ENCODE data around the gene NUP58. TPM values are rescaled to one million over a fixed set of nuclear protein-coding genes. Genes with fewer than 3 reads are reported as not detected.
"Not testable (repeated sequence)": the region's sequence is repeated elsewhere in the genome, so short reads cannot be mapped to it uniquely, and the experiment has no call there.

NUP58 gene
- total RNA-seq, 8 experiments from 2014 or later = 41.6 to 89.5 (median 65.6) TPM

DNA sequence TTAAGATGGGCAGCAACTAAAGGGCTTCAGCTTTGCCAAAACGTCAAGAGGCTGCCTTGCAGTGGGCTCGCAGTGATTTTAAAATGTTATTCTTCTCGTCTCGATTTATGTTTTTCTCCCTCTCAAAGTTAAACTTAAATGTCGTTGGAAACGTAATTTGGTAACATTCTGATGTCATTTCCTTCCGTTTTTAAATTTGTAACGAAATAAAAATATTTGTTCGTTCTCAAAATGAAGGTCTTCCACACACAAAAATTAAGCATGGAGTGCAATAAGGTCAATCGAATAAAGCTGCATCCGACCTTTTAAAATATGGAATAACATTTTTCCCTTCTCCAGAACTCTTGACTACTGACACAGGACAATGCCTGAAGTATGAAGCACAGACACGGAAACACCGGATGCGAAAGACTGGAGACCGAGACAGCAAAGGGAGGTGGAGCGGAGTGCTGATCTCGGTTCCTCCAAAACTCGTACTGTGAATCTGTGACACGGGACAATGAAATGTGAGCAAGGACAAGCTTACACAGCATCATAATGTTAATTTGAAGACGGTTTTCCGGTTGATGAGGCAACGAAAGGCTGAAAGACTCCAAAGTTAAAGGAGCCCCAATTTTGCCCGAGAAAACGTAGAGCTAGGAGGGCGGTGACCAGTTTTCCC is 15.0 kb upstream of the NUP58 start:
- WGBS, 10 experiments = 3 to 23% (median 5%) methylated on average over 11 to 21 of the region's 25 CpGs
- Histone ChIP-seq H3K4me1 (replicated peaks in 1 of 2) (peaks cover 4 to 12% of the 10 kb centered on the region in 2 donors), H3K27ac (peak overlapping the region; percentile 77 to 84), H3K4me3 (peak overlapping the region; percentile 64 to 90 (median 78))
- in situ Hi-C loops (cut with MboI; ENCODE audit: low pct_unique_long_range_greater_than_20kb in 2 of 9, low sequenced_read_pairs in 9 of 9, unreplicated experiment in 9 of 9) = no loop called here
- ATAC-seq (replicated peaks in 6 of 8) = peak in 4 of 8 experiments; percentile 2 to 44 (median 26)

DNA sequence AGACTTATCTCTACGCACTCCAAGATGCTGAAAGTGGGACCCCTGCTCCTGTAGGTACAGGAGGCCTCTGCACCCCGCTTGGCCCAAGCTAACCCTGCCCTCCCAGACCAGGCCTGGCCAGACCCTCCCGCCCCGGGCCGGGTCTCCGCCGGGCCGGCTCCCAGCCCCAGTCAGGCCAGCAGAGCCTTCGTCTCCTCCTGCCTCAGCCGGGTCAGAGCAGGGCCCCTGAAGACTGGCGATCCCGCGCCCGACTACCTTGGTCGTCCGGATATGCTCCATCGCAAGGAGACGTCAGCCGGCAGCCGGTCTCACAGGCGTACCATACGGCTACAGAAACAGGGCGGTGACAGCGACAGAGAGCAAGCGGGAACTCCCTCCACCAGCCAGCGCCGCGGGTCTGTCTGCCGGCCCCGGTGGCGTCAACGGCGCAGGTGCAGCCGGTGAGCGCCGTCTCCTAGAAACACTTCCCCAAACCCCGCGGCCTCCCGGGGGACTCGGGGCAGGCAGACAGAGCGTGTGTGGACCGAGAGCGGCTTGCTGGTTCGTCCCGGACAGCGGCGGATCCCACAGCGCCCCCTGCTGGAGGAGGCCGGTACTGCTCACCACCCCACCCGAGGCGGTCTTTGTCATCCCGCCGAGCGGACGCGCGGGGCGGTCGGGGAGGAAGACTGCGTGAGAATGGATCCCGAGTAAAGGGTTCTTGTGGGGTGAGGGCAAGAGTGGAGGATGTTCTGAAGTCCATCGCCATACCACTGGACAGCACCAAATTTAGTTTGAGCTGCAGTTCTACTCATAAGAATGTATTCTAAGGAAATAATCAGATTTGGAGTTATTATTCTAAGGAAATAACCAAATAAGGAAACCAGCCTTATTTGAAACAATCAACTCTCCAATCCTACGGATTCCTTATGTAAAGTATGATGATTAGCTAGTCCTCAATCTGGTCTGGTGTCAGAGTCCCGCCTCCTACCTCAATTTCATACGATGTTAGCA is 14.2 kb upstream of the NUP58 start, which contains the start of gene MTMR6:
Gene MTMR6 (minus strand): TSS at position 520 of the 993 bp plus-strand sequence. CDS start 241 bp downstream, at position 279.
- peak within 1 kb of the TSS; percentile 77 to 84 for H3K27ac ChIP-seq
- H3K4me1 ChIP-seq (replicated peaks in 1 of 2) = peaks cover 4 to 17% of the 10 kb centered on the region in 2 donors
- 0 to 70% (median 11%) methylated on average over 1 to 24 of the region's 65 CpGs; no CpG with 5 or more reads in 1 of the 10 experiments for WGBS, 10 experiments
- peak within 1 kb of the TSS; percentile 64 to 90 (median 78) for H3K4me3 ChIP-seq
- peak; percentile 86 to 97 (median 96) for ATAC-seq (replicated peaks in 6 of 8)
- in situ Hi-C loops (cut with MboI; ENCODE audit: low pct_unique_long_range_greater_than_20kb in 2 of 9, low sequenced_read_pairs in 9 of 9, unreplicated experiment in 9 of 9) = no loop called here

DNA sequence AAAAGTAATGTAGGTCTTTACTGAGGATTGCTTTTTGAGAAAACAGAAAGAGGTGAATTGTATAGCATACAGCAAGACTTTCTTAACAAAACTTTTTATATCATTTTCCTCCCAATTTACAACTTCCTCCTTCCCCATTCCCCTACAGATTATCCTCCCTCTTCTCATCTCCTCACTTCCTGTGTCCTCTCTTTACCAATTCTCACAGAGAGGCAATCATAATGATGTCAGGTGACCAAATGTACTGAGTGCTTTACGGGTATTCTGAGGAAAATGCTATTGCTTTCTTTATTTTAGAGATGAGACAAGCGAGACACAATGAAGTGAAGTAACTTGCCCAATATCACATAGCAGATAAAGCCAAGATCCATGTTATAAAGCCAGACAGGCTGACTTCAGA is 12.5 kb upstream of the NUP58 start:
- in situ Hi-C loops (cut with MboI; ENCODE audit: low pct_unique_long_range_greater_than_20kb in 2 of 9, low sequenced_read_pairs in 9 of 9, unreplicated experiment in 9 of 9) = no loop called here
- peaks cover 4 to 22% of the 10 kb centered on the region in 2 donors for H3K4me1 ChIP-seq (replicated peaks in 1 of 2)
- no peak for ATAC-seq (replicated peaks in 6 of 8)
- H3K27ac ChIP-seq = no peak overlapping the region
- 33 to 100% (median 74%) methylated on average over 1 to 2 of the region's 2 CpGs; no CpG with 5 or more reads in 3 of the 10 experiments for WGBS, 10 experiments
- no peak overlapping the region for H3K4me3 ChIP-seq

DNA sequence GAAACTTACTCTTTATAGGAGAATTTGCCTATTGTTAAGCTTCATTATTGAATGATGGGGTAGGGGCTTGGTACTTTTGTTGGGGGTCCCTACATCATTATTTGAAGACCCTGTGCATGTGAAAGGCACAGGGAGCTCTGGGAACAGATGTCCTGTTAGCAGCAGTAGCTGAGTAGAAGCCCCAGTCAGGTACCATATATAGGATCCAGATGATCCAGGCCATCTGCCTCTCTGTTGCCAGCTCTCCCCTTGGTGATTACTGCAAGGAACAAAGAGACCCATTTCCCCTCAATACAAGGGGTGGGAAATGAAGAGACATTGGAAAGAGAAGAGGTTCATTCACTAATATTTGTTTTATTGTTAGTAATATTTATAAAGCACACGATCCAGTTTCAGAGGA is 9.7 kb upstream of the NUP58 start:
- no peak overlapping the region for H3K27ac ChIP-seq
- WGBS, 10 experiments = 50 to 100% (median 86%) methylated on average over 1 of the region's 1 CpG; no CpG with 5 or more reads in 3 of the 10 experiments
- H3K4me1 ChIP-seq (replicated peaks in 1 of 2) = peaks cover 0 to 15% of the 10 kb centered on the region in 2 donors

DNA sequence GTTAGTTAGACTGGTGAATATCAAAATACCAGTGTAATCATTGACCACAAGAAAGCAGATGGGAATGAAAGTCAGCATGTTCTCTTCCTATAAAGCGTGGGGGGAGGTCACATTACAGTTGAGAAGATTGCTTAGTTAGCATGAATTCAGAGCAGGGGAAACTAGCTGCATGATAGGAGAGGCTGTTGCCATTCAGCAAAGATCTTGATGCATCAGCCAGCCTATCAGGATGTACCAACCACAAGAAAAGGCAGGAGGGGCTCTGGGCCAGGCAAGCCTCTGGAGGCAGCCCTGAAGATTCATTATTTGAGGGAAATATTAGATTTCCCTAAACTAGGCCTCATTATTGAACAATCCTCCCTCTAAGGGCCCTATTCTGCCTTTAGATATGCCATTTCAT is 9.1 kb upstream of the NUP58 start:
- H3K4me3 ChIP-seq = no peak overlapping the region
- ATAC-seq (replicated peaks in 6 of 8) = peak in 7 of 8 experiments; percentile 37 to 92 (median 84)
- in situ Hi-C loops (cut with MboI; ENCODE audit: low pct_unique_long_range_greater_than_20kb in 2 of 9, low sequenced_read_pairs in 9 of 9, unreplicated experiment in 9 of 9) = no loop called here
- peaks cover 0 to 15% of the 10 kb centered on the region in 2 donors for H3K4me1 ChIP-seq (replicated peaks in 1 of 2)
- 0 to 29% (median 17%) methylated on average over 1 of the region's 1 CpG; no CpG with 5 or more reads in 5 of the 10 experiments for WGBS, 10 experiments
- H3K27ac ChIP-seq = peak overlapping the region in 1 of 2 donors; percentile 45

More for the DNA sequence above, 9.7 kb upstream of the NUP58 start:
- ATAC-seq (replicated peaks in 6 of 8) = no peak
- H3K4me3 ChIP-seq = no peak overlapping the region
- in situ Hi-C loops (cut with MboI; ENCODE audit: low pct_unique_long_range_greater_than_20kb in 2 of 9, low sequenced_read_pairs in 9 of 9, unreplicated experiment in 9 of 9) = no loop called here

DNA sequence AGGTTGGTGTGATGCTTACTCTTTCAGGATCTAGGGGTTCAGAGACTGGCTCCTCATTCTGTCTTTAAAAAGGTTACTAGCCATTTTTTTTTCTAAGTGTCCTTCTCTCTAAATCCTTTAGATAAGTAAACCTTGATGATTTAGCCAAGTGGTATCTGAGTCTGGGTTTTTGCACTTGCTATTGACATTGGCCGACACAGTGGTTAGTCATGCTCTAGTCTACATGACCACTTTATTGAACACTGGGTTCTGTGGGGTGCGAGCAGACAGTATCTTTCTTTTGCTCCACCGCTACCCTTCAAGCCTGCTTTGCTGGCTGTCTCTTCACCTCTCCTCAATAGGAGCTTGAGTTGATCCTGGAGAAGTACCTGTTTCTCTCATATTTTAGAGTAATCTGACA is 6.2 kb upstream of the NUP58 start:
- H3K4me3 ChIP-seq = no peak overlapping the region
- WGBS, 10 experiments = 14 to 100% (median 75%) methylated on average over 1 to 3 of the region's 3 CpGs; no CpG with 5 or more reads in 3 of the 10 experiments
- H3K4me1 ChIP-seq (replicated peaks in 1 of 2) = peaks cover 0 to 11% of the 10 kb centered on the region in 2 donors
- H3K27ac ChIP-seq = no peak overlapping the region
- in situ Hi-C loops (cut with MboI; ENCODE audit: low pct_unique_long_range_greater_than_20kb in 2 of 9, low sequenced_read_pairs in 9 of 9, unreplicated experiment in 9 of 9) = no loop called here
- no peak for ATAC-seq (replicated peaks in 6 of 8)

DNA sequence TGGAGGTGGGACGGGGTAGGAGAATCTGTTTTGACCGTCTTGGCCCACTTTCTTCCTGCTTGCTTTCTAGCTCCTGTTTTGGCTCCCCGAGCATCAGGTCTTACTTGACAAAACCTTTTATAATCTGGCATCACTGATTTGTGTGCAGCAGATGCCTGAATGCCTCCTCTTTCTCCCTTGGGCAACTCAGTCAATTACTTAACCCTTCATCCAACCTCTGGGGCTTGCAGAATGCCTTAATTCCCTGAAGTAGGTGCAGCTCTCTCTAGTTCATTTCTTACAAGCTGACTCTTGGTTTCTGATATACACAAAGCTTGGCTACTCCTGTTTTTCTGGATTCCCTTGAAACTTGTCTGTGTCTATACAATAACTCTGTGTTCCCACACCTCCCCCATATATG is 5.7 kb upstream of the NUP58 start:
- in situ Hi-C loops (cut with MboI; ENCODE audit: low pct_unique_long_range_greater_than_20kb in 2 of 9, low sequenced_read_pairs in 9 of 9, unreplicated experiment in 9 of 9) = no loop called here
- no peak for ATAC-seq (replicated peaks in 6 of 8)
- Histone ChIP-seq H3K4me1 (replicated peaks in 1 of 2) (peaks cover 1 to 11% of the 10 kb centered on the region in 2 donors), H3K27ac (no peak overlapping the region), H3K4me3 (no peak overlapping the region)
- WGBS, 10 experiments = 0 to 74% (median 45%) methylated on average over 1 to 3 of the region's 3 CpGs; no CpG with 5 or more reads in 2 of the 10 experiments

DNA sequence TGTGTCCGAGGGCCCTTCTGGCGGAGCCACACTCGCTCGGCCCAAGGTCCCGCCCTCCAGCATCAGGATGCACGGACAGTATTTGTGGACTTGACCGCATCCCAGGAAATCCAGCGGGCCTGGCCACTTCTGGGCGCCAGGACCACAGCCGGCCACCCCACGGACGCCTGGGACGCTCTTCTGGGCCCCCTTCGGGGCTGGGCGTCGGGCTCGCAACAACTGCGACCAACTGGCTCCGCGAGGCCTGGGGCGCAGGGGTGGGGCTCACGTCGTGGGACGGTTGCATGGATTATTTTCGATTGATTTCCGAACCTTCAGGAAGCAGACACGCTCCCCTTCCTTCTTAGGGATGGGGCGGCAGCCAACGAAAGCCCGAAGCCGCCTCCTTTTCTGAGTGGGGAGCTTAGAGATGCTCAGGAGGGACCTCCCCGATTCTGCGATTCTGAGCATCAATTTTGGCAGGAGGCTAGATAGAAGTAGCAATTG is 521 bp upstream of the NUP58 start:
- ATAC-seq (replicated peaks in 6 of 8) = peak; percentile 15 to 36 (median 22)
- 25 to 93% (median 67%) methylated on average over 1 to 30 of the region's 33 CpGs; no CpG with 5 or more reads in 3 of the 10 experiments for WGBS, 10 experiments

DNA sequence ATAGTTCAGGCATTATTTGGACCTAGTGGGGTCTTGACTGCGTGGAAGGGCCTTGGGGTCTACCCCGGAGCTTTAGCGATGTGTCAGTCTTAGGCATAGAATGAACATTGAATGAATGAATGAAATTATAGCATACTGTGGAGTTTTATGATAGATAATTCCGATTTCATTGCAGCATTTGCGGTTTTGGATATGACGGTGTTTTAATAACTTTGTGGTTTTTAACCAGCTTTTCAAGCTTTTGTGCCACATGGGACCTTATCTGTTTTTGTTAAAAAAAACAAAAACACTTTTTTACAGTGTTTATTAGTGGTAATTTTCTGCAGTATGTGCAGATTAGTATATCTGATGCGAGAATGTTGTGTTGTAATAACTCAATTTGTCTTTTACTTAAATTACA is 696 bp downstream of the NUP58 start:
- Histone ChIP-seq H3K4me3 (peak overlapping the region; percentile 57 to 92 (median 78)), H3K4me1 (replicated peaks in 1 of 2) (peaks cover 9 to 13% of the 10 kb centered on the region in 2 donors), H3K27ac (peak overlapping the region; percentile 70 to 87)
- ATAC-seq (replicated peaks in 6 of 8) = no peak
- in situ Hi-C loops (cut with MboI; ENCODE audit: low pct_unique_long_range_greater_than_20kb in 2 of 9, low sequenced_read_pairs in 9 of 9, unreplicated experiment in 9 of 9) = no loop called here
- 0 to 10% (median 0%) methylated on average over 1 to 7 of the region's 7 CpGs for WGBS, 10 experiments

More for the DNA sequence above, 521 bp upstream of the NUP58 start:
- Histone ChIP-seq H3K4me1 (replicated peaks in 1 of 2) (peaks cover 9 to 13% of the 10 kb centered on the region in 2 donors), H3K27ac (peak overlapping the region; percentile 70 to 87), H3K4me3 (peak overlapping the region; percentile 57 to 92 (median 78))
- in situ Hi-C loops (cut with MboI; ENCODE audit: low pct_unique_long_range_greater_than_20kb in 2 of 9, low sequenced_read_pairs in 9 of 9, unreplicated experiment in 9 of 9) = no loop called here

DNA sequence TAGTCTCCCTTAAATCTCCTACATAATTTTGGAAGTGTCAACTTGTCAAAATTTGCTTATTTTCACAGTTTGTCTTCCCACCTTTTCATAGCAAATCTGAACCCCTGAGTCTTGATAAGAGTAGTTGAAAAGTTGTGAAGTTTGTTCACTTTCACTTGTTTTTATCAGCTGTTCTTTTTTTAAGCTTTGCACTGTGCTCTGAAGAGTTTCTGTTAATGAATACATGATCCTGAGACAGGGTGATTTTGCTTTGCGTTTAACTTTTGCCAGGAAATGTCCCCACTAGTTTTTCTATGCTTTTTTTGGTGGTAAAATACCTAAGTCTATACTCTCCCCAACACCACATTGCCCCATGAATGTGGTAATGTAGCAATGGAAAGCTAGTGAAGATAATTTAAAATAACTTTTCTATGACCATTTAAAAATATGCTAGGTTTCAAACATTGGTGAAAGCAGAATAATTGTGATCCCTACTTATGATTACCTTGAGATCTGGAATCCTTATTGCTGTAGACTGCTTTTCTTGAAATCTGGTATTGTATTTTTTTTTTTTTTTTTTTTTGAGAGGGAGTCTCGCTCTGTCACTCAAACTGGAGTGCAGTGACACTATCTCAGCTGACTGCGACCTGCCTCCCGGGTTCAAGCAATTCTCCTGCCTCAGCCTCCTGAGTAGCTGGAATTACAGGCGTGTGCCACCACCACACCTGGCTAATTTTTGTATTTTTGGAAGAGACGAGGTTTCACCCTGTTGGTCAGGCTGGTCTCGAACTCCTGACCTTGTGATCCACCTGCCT is 5.4 kb downstream of the NUP58 start:
- no peak overlapping the region for H3K27ac ChIP-seq
- no peak for ATAC-seq (replicated peaks in 6 of 8)

DNA sequence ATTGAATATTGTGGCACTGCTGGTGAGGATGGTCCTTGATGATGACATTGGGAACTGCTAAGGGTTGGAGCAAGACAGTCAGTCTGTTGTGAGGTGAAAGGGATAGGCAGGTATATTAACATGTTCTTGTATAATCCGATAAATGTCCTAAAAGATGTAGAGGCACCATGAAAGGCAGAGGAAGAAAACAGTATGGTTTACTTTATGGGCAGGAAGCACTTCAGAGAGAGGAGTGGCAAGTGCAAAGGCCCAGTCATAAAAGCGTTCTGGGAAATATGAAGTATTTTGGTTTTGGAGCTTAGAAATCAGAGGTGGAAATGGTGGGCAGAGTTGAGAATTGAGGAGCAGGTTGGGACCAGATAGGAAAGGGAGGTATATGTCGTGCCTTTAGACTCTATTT is 9.5 kb downstream of the NUP58 start:
- ATAC-seq (replicated peaks in 6 of 8) = no peak
- Histone ChIP-seq H3K27ac (no peak overlapping the region), H3K4me3 (no peak overlapping the region), H3K4me1 (replicated peaks in 1 of 2) (no peaks in the 10 kb centered on the region)
- 83 to 100% (median 98%) methylated on average over 1 to 3 of the region's 3 CpGs; no CpG with 5 or more reads in 2 of the 10 experiments for WGBS, 10 experiments
- in situ Hi-C loops (cut with MboI; ENCODE audit: low pct_unique_long_range_greater_than_20kb in 2 of 9, low sequenced_read_pairs in 9 of 9, unreplicated experiment in 9 of 9) = no loop called here

More for the DNA sequence above, 5.4 kb downstream of the NUP58 start:
- WGBS, 10 experiments = 78 to 100% (median 93%) methylated on average over 1 to 7 of the region's 7 CpGs
- Histone ChIP-seq H3K4me1 (replicated peaks in 1 of 2) (peaks cover 2 to 9% of the 10 kb centered on the region in 2 donors), H3K4me3 (no peak overlapping the region)
- in situ Hi-C loops (cut with MboI; ENCODE audit: low pct_unique_long_range_greater_than_20kb in 2 of 9, low sequenced_read_pairs in 9 of 9, unreplicated experiment in 9 of 9) = no loop called here

DNA sequence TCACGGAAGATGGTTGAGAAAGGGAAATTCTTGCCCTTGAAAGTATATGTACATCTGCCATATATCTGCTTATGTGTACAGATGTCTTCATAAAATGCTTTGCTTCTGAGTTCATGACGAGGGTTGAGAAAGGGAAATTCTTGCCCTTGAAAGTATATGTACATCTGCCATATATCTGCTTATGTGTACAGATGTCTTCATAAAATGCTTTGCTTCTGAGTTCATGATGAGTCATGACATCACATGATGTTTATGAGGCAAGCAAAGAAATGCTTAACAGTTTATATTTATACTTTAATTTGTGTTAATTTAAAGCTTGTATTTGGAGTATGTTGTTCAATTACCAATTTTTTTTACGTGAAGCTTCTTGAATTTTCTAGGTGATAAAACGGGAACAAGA is 17.5 kb downstream of the NUP58 start:
- peak in 6 of 8 experiments; percentile 26 to 85 (median 52) for ATAC-seq (replicated peaks in 6 of 8)
- H3K27ac ChIP-seq; in situ Hi-C loops (cut with MboI; ENCODE audit: low pct_unique_long_range_greater_than_20kb in 2 of 9, low sequenced_read_pairs in 9 of 9, unreplicated experiment in 9 of 9); H3K4me3 ChIP-seq; H3K4me1 ChIP-seq (replicated peaks in 1 of 2): not testable (repeated sequence)
- WGBS, 10 experiments = 57 to 98% (median 77%) methylated on average over 1 to 4 of the region's 4 CpGs
